SK-MEL-5 (cell line): ENCODE measurements around the gene GLRB. TPM values are rescaled to one million over a fixed set of nuclear protein-coding genes. Genes with fewer than 3 reads are reported as not detected.
"Not testable (repeated sequence)": the region's sequence is repeated elsewhere in the genome, so short reads cannot be mapped to it uniquely, and the experiment has no call there.

Experiments used
- DNase-seq: peaks from one replicate; pipeline ENCODE4 v3.0.0-alpha.2; 2016; ENCODE audit warnings: low read depth, low spot score
- in situ Hi-C: cut with HindIII; loops from 2 replicates; pipeline ENCODE4 v1.10.0; 2016; ENCODE audit warnings: low sequenced_read_pairs, high pct_unique_total_duplicates, low pct_unique_long_range_greater_than_20kb
- polyA plus RNA-seq, 2 experiments: library from polyadenylated mRNA; depleted of rRNA; stranded (reverse); fragments of >200 nt; gene quantifications; 2 replicates each; pipeline ENCODE4 v1.2.3, GENCODE V29; 2015
- total RNA-seq: library from RNA; depleted of rRNA; stranded (reverse); fragments of >200 nt; shearing (Covaris generic); gene quantifications from 2 replicates; pipeline ENCODE4 v1.2.3, GENCODE V29; 2014; rRNA removed

GLRB gene
- total RNA-seq, result 0.08 and 0.24 TPM in 2 replicates
- 0.53 and 0.95 TPM in 2 replicates for polyA plus RNA-seq (2015; cell fraction: cytosol; rRNA removed)
- not detected in 2 replicates for polyA plus RNA-seq (2015; cell fraction: nucleus; rRNA removed)

DNA sequence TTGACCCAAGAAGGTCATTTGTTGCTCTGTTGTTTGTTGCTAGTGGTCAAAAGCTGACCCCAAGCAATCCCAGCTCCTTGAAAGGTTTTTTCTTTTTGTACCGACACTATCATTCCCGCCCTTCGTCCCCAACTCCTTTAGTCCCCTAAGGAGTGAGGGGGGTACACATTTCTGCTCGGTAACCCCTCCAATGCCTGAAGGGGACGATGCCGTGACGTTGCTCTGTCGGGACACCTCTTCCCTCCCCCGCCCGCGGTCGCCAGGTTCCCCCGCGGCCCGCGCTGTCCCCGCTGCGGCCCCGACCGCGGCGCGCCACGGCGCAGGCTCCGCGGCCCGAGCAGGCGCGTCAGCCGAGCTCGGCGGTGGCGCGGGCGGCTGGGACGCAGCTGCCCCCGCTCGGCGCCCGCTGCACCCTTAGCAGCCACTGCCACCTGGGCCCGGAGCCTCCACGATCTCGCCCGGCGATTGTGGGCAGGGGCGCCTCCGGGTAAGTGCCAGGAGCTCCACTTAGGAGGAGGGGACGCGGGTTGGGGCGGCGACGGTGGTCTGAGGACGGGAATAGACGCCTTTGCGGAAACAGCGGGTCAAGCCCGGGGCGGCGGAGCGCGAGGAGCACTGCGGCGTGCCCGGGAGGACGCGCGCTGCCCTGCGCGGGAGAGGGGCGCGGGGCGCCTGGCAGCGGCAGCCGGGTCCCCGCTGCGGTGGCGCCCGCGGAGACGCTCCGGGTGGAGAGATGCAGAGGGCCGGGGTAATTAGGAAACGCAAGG, at the start of gene GLRB:
Gene GLRB, plus strand, starts transcription at position 340 of the 767 bp plus-strand sequence. CDS start 1,875 bp downstream, outside the sequence.
- in situ Hi-C loops, result no loop called here
- DNase-seq, result no peak

DNA sequence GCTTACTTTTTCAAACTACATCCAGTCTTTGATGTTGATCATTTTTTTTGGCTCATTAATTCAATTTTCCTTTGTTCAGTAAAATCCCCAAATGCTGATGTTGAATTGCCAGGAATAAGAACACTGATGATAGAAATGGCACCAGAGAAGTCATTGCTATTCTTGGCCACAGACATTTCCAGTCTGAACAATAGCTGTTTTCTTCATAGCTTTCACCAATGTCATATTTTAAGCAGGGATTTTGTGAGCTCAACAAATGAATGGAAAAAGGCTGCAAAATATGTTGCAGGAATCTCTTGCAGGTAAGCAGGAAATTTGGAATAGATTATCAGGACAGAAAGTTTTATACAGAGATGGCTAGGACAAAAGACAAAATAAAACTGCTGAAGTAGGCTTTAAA, 40.5 kb upstream of the GLRB start:
- in situ Hi-C loops, result no loop called here

DNA sequence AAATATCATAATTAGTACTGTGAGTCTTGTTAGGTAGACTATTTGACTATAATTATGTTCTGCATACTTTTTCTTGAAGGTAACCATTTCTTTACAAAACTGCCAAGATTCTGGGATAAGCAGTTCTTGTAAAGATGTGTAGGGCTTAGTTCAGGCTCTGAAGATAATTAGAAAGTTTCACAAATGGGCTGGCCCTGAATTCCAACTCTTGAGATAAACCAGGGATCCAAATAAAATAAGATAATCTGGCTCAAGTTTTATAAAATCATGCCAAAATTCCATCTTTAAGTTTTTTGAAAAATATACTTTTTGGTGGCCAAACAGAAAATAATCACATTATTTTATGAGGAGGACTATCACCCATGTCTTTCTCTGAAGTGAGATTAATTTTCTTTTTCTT, 35.5 kb upstream of the GLRB start:
- no peak for DNase-seq
- in situ Hi-C loops, result no loop called here

More for the DNA sequence above, 40.5 kb upstream of the GLRB start:
- no peak for DNase-seq

DNA sequence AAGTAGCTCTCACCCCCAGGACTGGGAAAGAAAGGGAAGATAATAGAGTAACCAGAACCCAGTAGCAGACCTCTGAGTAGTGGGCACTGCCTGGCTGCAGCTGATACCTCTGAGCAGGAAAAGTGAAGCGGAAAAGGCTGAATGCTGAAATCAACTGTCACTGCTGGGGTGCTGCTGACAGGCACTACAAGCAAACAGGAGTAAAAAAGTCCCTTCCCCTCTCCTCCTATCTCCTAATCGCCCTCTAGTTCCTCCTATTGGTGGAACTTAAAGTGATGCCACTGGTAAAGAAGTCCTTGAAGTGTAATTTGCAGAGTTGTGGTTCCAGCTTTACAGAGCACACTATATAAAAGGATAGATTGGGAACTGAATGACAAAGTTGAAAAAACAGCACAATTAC, 32.8 kb upstream of the GLRB start:
- peak; percentile 45 for DNase-seq
- in situ Hi-C loops, result no loop called here

DNA sequence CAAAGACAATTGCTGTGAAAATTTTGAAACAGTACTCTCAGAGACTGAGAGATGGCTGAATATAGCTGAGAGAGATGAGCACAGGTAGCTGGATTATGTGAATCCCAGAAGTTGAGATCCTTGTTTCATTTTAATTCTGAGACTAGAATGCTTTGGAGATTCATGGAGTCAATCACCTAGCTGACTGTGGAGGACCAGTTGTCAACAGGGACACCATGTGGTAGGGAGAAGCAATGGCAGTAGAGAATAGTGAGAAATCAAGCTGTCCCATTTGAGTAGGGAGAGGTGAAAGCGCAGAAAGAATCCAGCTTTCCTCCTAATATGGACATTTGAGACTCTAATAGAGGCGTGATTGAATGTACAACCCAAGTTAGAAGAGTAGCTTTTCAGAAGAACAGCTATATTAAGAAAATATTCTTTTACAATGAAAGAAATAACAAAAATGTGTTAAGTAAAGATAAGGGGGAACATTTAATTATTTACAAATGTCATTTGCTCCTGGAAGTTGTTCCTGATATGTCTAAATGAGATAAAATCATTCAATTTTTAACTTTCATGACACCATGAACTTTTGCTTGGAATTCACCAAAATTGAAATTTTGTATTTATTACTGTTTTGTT, 30.3 kb upstream of the GLRB start:
- in situ Hi-C loops, result no loop called here
- peak; percentile 71 for DNase-seq

DNA sequence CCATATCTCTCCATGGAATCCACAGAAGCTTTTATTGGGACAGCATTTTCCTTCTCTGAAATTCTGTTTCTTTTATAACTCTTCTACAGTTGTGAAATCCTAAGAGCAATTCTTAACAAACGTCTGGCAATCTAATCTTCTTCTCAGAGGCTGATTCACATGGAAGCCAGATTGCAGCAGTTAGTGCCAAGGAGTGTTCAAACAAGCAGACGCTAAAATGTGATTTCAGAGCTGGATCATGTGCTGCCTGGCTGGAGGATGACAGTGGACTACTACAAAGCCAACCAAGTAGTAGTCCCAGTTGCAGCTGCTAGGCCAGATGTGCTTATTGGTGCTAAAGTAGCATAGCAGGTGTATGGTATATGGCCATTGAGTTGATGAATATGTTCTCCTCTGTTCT, 27.7 kb upstream of the GLRB start:
- in situ Hi-C loops, result no loop called here
- DNase-seq, result no peak

DNA sequence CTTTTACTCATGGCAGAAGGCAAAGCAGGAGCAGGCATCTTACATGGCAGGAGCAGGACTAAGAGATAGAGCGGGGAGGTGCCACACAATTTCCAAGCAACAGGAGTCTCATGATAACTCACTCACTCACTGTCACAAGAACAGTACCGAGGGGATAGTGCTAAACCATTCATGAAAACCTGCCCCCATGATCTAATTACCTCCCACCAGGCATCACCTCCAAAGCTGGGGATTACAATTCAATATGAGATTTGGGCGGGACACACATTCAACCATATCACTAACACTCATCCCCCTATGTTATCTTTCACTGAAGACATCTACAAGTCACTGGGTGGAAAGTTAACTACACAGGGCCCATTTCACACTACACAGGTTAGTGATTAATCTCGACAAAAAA, 25.4 kb upstream of the GLRB start:
- in situ Hi-C loops, result no loop called here
- no peak for DNase-seq

DNA sequence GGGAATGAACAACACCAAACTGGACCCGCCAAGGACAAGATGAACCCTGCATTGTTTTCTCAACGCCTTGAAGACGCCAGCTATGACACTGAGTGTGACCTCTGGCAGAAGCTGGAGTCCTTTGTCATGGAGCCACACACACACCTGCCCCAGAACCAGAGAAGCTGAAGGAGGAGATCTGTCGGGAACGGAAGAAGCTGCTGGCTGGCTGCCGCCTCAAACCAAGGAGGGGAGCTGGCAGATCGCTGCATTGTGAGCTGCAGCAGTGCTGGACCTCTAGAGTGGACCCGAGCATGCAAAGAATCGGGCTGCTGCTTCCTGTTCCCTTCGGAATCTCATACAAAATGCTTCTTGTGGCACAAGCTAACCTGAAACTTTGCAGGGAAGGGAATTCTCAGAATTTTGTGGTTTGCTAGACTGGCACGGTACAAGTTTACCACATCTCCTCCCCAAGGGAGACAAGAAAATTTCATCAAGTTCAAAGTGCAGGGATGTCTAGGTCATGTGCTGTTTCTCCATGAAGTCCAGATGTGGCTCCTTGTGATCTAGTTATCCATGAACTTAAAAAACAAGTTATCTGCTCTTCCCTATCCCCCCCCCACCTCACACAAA, 23.4 kb upstream of the GLRB start:
- DNase-seq, result no peak
- in situ Hi-C loops, result no loop called here

DNA sequence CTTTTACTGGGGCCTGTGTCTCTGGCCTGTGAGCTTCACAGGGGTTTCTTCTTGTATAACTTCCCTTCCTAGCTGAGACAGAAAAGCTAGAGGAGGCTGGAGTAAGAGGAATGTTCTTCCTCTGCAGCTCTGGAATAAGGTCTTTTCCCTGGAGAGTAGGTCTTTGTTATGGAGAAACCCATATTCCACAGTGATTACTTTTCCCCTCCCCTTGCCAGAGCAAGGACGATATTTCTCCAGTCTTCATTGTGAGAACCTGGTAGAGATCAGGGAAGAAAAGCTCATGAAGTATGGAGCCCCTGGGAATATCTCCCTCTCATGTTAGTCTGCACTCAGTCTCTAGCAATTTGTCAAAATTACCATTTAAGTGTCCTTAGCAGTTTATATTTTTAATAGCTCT, 18.7 kb upstream of the GLRB start:
- in situ Hi-C loops, result no loop called here
- no peak for DNase-seq

DNA sequence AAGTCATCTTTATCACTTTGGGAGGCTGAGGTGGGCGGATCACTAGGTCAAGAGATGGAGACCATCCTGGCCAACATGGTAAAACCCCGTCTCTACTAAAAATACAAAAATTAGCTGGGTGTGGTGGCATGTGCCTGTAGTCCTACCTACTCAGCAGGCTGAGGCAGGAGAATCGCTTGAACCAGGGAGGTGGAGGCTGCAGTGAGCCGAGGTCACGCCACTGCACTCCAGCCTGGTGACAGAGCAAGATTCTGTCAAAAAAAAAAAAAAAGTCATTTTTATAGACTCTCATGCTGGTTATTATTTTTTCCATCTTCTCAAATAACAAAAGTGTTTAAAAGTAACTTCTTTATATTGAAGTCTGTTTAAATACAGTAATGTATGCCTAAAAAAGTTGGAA, 17.1 kb upstream of the GLRB start:
- in situ Hi-C loops, DNase-seq: not testable (repeated sequence)

DNA sequence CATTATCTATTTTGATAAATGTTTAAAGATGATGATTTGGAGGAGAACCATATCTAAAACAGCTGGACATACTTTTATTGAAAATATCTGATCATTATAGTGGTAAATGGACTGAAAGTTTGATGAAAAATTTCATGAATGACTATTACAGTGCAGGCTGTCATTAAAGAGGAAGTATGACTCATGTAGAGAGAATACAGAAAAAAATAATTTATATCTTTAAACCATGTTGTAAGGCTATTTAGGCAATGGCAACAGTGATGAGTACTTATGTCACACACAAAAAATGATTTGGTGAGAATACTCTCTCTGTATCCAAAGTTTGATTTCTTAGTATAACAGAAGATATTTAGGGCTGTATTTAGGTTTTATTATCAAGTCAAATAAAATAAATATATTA, 3.9 kb upstream of the GLRB start:
- DNase-seq, result no peak
- in situ Hi-C loops, result no loop called here

DNA sequence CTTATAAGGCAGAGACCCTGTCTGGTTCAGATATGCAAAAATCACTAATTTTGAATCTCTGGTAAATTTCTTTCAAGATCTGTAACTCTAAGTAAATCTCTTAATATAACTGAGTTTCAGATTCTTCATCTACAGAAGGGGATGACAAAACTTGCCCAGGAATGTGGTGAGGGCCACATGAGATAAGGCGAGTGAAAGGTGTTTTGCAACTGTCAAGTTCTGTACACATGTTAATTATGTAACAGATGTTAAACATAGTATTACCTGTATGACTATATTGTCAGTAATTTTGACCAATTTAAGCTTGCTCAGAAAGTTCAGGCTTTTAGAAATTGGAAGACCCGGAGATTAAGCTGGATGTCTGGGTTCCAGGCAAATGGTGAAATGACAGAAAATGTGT, 549 bp upstream of the GLRB start:
- in situ Hi-C loops, result no loop called here
- DNase-seq, result no peak

DNA sequence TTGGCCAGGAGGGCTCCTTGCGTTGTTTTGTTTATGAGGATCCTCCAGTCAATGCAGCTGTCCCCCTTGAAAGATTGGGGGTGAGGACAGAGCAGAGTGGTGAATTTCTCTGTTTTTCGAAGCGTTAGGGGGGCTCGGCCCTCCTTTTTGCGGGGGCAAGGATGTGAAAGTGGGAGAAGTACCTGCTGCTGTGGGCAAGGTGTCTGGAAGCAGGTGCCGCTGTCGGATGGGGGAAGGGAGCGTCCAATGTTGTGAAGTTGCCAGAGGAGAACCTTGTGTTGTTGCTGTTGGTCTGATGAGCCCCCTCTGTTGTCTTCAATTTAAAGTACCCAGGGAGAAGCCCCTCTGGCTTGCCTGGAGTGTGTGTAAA, 613 bp downstream of the GLRB start:
- no peak for DNase-seq

DNA sequence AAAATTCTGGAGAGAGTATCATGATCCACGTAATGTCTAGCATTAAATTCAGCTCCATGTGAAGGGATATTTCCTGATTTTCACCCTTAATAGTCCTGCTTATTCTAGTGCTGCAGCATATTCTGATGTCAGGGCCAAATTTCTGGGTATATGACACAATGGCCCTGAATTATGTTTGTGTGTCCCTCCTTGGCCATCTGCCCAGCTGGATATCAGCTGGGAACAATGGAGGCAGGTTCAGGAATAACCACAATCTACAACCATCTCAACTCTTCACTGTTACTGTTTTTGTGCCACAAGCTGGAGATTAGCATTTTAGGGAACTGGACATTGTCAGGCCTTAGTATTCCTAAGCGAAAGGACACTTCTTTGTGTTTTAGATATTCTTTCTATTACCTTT, 3.5 kb downstream of the GLRB start:
- in situ Hi-C loops, result no loop called here
- no peak for DNase-seq

More for the DNA sequence above, 613 bp downstream of the GLRB start:
- in situ Hi-C loops, result no loop called here

DNA sequence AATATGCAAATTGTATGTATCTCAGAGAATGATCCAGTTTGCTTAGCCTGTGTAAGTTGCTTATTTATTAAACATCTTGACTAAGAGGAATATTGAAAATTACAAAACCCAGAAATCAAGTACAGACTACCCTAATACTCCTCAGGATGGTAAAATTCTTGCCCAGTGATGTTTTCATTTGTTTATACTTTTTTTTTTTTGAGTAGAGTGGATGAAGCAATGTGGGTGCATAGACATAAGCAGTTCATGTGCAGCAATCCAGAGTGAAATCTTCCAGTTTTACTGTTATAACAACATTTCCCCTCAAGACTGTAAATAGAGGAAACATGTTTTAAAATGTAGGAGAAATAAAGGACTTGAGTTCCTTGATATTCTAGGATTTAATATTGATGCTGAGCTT, 4.7 kb downstream of the GLRB start:
- no peak for DNase-seq
- in situ Hi-C loops, result no loop called here

DNA sequence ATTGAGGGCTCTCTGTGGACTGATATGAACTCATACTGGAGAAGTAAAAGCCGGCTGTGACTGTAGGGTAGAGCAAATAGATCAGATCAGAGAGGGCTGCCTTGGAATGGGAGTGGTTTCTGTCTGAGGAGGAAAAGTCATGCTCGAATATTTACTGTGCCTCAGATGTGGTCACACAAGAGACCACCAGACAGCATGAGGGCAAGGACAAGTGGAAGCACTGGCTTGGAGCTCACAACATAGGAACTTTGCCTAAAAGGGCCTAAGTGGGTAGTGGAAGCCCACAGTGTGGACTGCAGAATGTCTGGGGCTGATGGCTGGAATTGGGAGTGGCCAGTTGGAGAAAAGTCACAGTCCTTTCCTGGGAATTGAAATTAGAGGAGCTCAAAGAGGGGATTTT, 19.8 kb downstream of the GLRB start:
- no peak for DNase-seq
- in situ Hi-C loops, result no loop called here

DNA sequence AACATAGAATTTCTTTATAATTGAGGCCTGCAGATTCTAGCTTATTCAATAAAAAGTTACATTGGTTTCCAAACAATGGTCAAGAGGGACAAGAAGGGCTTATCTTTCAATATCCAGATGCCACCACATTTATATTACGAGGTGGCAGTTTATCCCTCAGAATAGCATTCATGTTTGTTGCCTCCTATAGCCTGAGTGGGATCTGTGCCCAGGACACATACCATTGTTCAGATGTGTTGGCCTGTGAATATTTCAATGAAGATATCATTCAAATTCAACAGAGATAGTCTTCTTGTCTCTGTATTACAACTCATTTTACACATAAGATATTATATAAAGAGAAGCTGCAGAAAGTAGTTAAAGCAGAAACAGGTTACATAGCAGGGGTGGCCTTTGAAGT, 20.5 kb downstream of the GLRB start:
- in situ Hi-C loops, result no loop called here
- DNase-seq, result no peak

DNA sequence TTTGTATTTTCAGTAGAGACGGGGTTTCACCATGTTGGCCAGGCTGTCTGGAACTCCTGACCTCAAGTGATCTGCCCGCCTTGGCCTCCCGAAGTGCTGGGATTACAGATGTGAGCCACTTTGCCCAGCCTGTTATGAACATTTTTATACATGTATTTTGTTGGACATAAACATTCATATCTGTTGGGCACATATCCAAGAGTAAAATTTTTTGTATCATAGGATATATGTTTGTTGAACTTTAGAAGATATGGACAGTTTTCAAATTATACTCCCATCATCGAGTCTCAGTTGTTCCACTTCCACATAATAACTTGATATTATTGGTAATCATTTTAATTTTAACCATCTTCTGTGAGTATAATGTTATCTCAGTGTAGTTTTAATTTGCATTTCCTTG, 23.6 kb downstream of the GLRB start:
- in situ Hi-C loops, result no loop called here
- DNase-seq, result no peak

DNA sequence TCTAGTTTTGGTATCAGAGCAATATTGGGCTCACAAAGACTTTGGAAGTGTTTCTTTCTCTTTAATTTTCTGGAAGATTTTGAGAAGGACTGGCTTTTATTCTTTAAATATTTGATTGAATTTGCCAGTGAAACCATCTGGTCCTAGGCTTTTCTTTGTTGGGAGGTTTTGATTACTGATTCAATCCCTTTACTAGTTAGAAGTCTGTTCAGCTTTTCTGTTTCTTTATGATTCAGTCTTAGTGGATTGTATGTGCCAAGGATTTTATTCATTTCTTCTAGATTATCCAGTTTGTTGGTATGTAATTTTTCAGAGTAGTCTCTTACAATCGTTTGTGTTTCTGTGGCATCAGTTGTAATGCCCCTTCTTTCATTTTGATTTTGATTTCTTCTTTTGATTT, 28.6 kb downstream of the GLRB start:
- in situ Hi-C loops, result no loop called here
- no peak for DNase-seq
